ENCODE data around the gene INSYN2B.

INSYN2B gene

GRCh38 chr5:169850409-169850808 is 129.9 kb downstream of the INSYN2B start:
- H3K9me2 ChIP-seq (ENCODE audit: low read depth, low read length) = no peaks in the 10 kb centered on the region
- peaks cover 31% of the 10 kb centered on the region for H3K9me3 ChIP-seq (ENCODE audit: low read length)
- H3K9ac ChIP-seq (ENCODE audit: low read length) = no peak overlapping the region
- H2AFZ ChIP-seq (ENCODE audit: low read length) = no peak overlapping the region
- no peak overlapping the region for H3K4me3 ChIP-seq (ENCODE audit: low read depth, low read length, poor library complexity, severe bottlenecking)
- H3K27ac ChIP-seq (ENCODE audit: low read depth, low read length, poor library complexity, severe bottlenecking) = no peak overlapping the region
- H3K4me1 ChIP-seq (ENCODE audit: insufficient read depth, low read length, severe bottlenecking) = no peaks in the 10 kb centered on the region
- H3K79me2 ChIP-seq (ENCODE audit: insufficient read depth, low read length) = no peaks in the 10 kb centered on the region
- no peaks in the 10 kb centered on the region for H4K20me1 ChIP-seq (ENCODE audit: insufficient read depth, low read length)
- TF ChIP-seq CTCF (IDR thresholded peaks at IDR 0.05; ENCODE audit: low read length) = peak; percentile 17; the same call in 1 of the 2 replicates
- no peak for TF ChIP-seq EZH2 (IDR thresholded peaks at IDR 0.05; ENCODE audit: borderline replicate concordance, low read length)
- no peaks in the 10 kb centered on the region for H3K27me3 ChIP-seq (ENCODE audit: insufficient read depth, low read length)
- H3K4me2 ChIP-seq (ENCODE audit: low read length) = no peak overlapping the region
- peaks cover 86% of the 10 kb centered on the region for H3K36me3 ChIP-seq (ENCODE audit: insufficient read depth, low read length)
- H3F3A ChIP-seq (ENCODE audit: insufficient read depth, low read length) = no peaks in the 10 kb centered on the region

- no peaks in the 10 kb centered on the region for H3K4me1 ChIP-seq (ENCODE audit: insufficient read depth, low read length, severe bottlenecking)
- no peaks in the 10 kb centered on the region for H3K79me2 ChIP-seq (ENCODE audit: insufficient read depth, low read length)
- no peaks in the 10 kb centered on the region for H3K27me3 ChIP-seq (ENCODE audit: insufficient read depth, low read length)
- no peaks in the 10 kb centered on the region for H4K20me1 ChIP-seq (ENCODE audit: insufficient read depth, low read length)
- H3K4me2 ChIP-seq (ENCODE audit: low read length) = no peak overlapping the region
- H3K9me3 ChIP-seq (ENCODE audit: low read length) = peaks cover 31% of the 10 kb centered on the region
- no peaks in the 10 kb centered on the region for H3K9me2 ChIP-seq (ENCODE audit: low read depth, low read length)
- TF ChIP-seq CTCF (IDR thresholded peaks at IDR 0.05; ENCODE audit: low read length) (no peak), EZH2 (IDR thresholded peaks at IDR 0.05; ENCODE audit: borderline replicate concordance, low read length) (no peak)
- H3K9ac ChIP-seq (ENCODE audit: low read length) = no peak overlapping the region
- H3K27ac ChIP-seq (ENCODE audit: low read depth, low read length, poor library complexity, severe bottlenecking) = no peak overlapping the region
- peaks cover 88% of the 10 kb centered on the region for H3K36me3 ChIP-seq (ENCODE audit: insufficient read depth, low read length)
- no peak overlapping the region for H3K4me3 ChIP-seq (ENCODE audit: low read depth, low read length, poor library complexity, severe bottlenecking)
- H2AFZ ChIP-seq (ENCODE audit: low read length) = no peak overlapping the region
- H3F3A ChIP-seq (ENCODE audit: insufficient read depth, low read length) = no peaks in the 10 kb centered on the region
These were observed 131.5 kb downstream of the INSYN2B start for GRCh38 chr5:169848792-169849191.

- Histone ChIP-seq H3K27me3 (ENCODE audit: insufficient read depth, low read length) (no peaks in the 10 kb centered on the region), H3K4me3 (ENCODE audit: low read depth, low read length, poor library complexity, severe bottlenecking) (no peak overlapping the region), H3K4me1 (ENCODE audit: insufficient read depth, low read length, severe bottlenecking) (no peaks in the 10 kb centered on the region), H3K36me3 (ENCODE audit: insufficient read depth, low read length) (peaks cover 90% of the 10 kb centered on the region), H3K27ac (ENCODE audit: low read depth, low read length, poor library complexity, severe bottlenecking) (no peak overlapping the region), H2AFZ (ENCODE audit: low read length) (no peak overlapping the region), H3F3A (ENCODE audit: insufficient read depth, low read length) (no peaks in the 10 kb centered on the region), H3K79me2 (ENCODE audit: insufficient read depth, low read length) (no peaks in the 10 kb centered on the region), H4K20me1 (ENCODE audit: insufficient read depth, low read length) (no peaks in the 10 kb centered on the region), H3K9me3 (ENCODE audit: low read length) (peaks cover 31% of the 10 kb centered on the region), H3K9ac (ENCODE audit: low read length) (no peak overlapping the region), H3K9me2 (ENCODE audit: low read depth, low read length) (no peaks in the 10 kb centered on the region), H3K4me2 (ENCODE audit: low read length) (no peak overlapping the region)
- no peak for TF ChIP-seq EZH2 (IDR thresholded peaks at IDR 0.05; ENCODE audit: borderline replicate concordance, low read length)
- no peak for TF ChIP-seq CTCF (IDR thresholded peaks at IDR 0.05; ENCODE audit: low read length)
These were observed 132.0 kb downstream of the INSYN2B start for GRCh38 chr5:169848271-169848670.

Data from OCI-LY1 (cell line).